OCI-LY7 (cell line): Measurements from ENCODE around the gene ZFHX3. TPM values are rescaled to one million over a fixed set of nuclear protein-coding genes. Genes with fewer than 3 reads are reported as not detected.

Experiments
- BruUV-seq: library from RNA; stranded (reverse); fragments of 400-500 nt; replicated peaks from 2 replicates; lab custom pipeline; 2021; lab: Mats Ljungman, UMichigan
- CTCF ChIA-PET: fragments of 300-600 bp; sonication (Branson Sonifier 250); formaldehyde crosslinking; loops from one replicate; lab custom pipeline; 2022; ENCODE audit warnings: antibody characterized with exemption; ENCODE audit not compliant: unreplicated experiment; lab: Charles Lee
- POLR2A ChIA-PET: fragments of 300-600 bp; sonication (Branson Sonifier 250); formaldehyde crosslinking; loops from one replicate; lab custom pipeline; 2022; ENCODE audit warnings: antibody characterized with exemption; lab: Charles Lee
- DNase-seq: peaks from one replicate; pipeline ENCODE4 v3.0.0-alpha.2; 2015; ENCODE audit warnings: low spot score
- H2AFZ ChIP-seq: fragments of 200-600 bp; sonication (generic), shearing (Covaris generic); 2 replicates; pipeline ENCODE4 v1.6.1; 2014; ENCODE audit warnings: mild to moderate bottlenecking, antibody characterized with exemption, low read length, moderate library complexity
- H3K27ac ChIP-seq: fragments of 200-600 bp; sonication (generic); 2 replicates; pipeline ENCODE4 v1.5.1; 2014; ENCODE audit warnings: mixed run types, low read depth, mild to moderate bottlenecking, moderate library complexity, low read length, inconsistent platforms; ENCODE audit not compliant: poor library complexity, severe bottlenecking
- H3K36me3 ChIP-seq: fragments of 200-600 bp; sonication (generic); 2 replicates; pipeline ENCODE4 v1.6.1; 2014; ENCODE audit warnings: mild to moderate bottlenecking, antibody characterized with exemption, low read length, moderate library complexity, mixed read lengths; ENCODE audit not compliant: insufficient read depth
- H3K4me1 ChIP-seq: fragments of 200-600 bp; sonication (generic); 2 replicates; pipeline ENCODE4 v1.5.1; 2014; ENCODE audit warnings: mild to moderate bottlenecking, low read length; ENCODE audit not compliant: insufficient read depth, poor library complexity, severe bottlenecking
- H3K4me2 ChIP-seq: fragments of 200-600 bp; sonication (generic); 2 replicates; pipeline ENCODE4 v1.6.1; 2014; ENCODE audit warnings: mild to moderate bottlenecking, low read length
- H3K4me3 ChIP-seq: fragments of 200-600 bp; sonication (generic); 2 replicates; pipeline ENCODE4 v1.5.1; 2014; ENCODE audit warnings: mild to moderate bottlenecking, low read depth, low read length; ENCODE audit not compliant: poor library complexity, severe bottlenecking
- H3K79me2 ChIP-seq: fragments of 200-600 bp; sonication (generic); 2 replicates; pipeline ENCODE4 v1.6.1; 2016; ENCODE audit warnings: low read depth, mild to moderate bottlenecking, low read length, moderate library complexity, mixed read lengths; ENCODE audit not compliant: insufficient read depth
- H3K9me2 ChIP-seq: fragments of 200-600 bp; sonication (generic); 2 replicates; pipeline ENCODE4 v1.6.1; 2016; ENCODE audit warnings: mild to moderate bottlenecking, low read length, mixed read lengths; ENCODE audit not compliant: insufficient read depth
- H3K9me3 ChIP-seq: fragments of 200-600 bp; sonication (generic); 2 replicates; pipeline ENCODE4 v1.6.1; 2014; ENCODE audit warnings: mild to moderate bottlenecking, mixed run types, low read length, mixed read lengths
- H4K20me1 ChIP-seq: fragments of 200-600 bp; sonication (generic); 2 replicates; pipeline ENCODE4 v1.6.1; 2014; ENCODE audit warnings: mild to moderate bottlenecking, antibody characterized with exemption, low read length, moderate library complexity, mixed read lengths; ENCODE audit not compliant: insufficient read depth
- EZH2phosphoT487 ChIP-seq: fragments of 200-600 bp; sonication (generic); IDR thresholded peaks from 2 replicates; pipeline ENCODE4 v1.6.1; 2018; ENCODE audit warnings: low read depth, borderline replicate concordance, mild to moderate bottlenecking, mixed run types, antibody characterized with exemption, low read length, moderate library complexity, mixed read lengths
- intact Hi-C: fragments of 100-400 bp; cut with micrococcal nuclease; formaldehyde crosslinking; loops from one replicate; pipeline ENCODE4 v1.10.0; 2022; ENCODE audit not compliant: unreplicated experiment
- total RNA-seq, 2 experiments: library from RNA; depleted of rRNA in 1 of 2; stranded (reverse); fragments of >200 nt in 1 of 2; shearing (Covaris generic) in 1 of 2; gene quantifications; 2 replicates each; pipeline ENCODE4 v1.2.3, GENCODE V29; 2014 to 2022
- TF ChIP-seq, protein P1 (sequence below): fragments of 200-600 bp; sonication (generic); conservative IDR thresholded peaks from 2 replicates; pipeline ENCODE4 v1.5.1; 2014; ENCODE audit warnings: mild to moderate bottlenecking, antibody characterized with exemption, low read length, moderate library complexity, mixed read lengths

The ZFHX3 gene
- total RNA-seq, 2 experiments from 2014 or later: 1.3 to 6.2 TPM

DNA sequence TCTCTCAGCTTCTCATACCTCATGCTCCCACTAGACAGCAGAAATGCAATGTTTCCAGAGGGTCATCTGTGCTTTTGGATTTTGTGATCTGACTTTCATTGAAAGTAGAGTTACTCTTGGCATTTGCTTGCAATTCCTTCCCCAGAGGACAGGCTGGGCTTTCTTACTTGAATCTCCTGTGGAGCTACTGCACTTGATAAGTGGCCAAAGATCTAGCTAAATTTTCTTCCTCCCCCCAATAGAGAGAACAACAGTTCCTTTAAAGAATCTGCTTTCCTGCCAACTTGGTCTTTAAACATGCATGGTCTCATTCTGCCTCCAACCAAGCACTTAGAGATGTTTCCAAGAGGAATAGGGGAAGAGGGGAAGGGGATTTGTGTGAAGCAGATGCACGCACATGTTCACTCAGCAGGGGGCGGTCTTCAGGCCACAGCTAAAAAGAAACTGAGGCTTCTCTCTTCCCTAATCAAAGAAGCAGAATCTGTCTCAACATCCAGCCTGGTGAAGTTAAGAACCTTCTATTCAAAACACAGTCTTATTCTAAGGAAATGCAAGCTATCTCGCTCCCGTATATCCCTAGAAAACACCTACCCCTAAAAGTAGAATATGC, 229.6 kb downstream of the ZFHX3 start:
- Histone ChIP-seq H3K9me3 (no peaks in the 10 kb centered on the region), H3K4me2 (no peak overlapping the region), H3K4me3 (no peak overlapping the region), H3K27ac (no peak overlapping the region), H4K20me1 (no peaks in the 10 kb centered on the region), H3K36me3 (no peaks in the 10 kb centered on the region), H3K79me2 (no peaks in the 10 kb centered on the region), H2AFZ (no peak overlapping the region), H3K4me1 (no peaks in the 10 kb centered on the region), H3K9me2 (no peaks in the 10 kb centered on the region)
- intact Hi-C loops: no loop called here
- POLR2A ChIA-PET: interaction anchor here (0.6 kb wide), 2 partner anchors 253 to 1339 kb away, joined by 3 to 4 read pairs; no protein-coding TSS in a partner anchor
- CTCF ChIA-PET: interaction anchor here (0.5 to 1.3 kb wide), 2 partner anchors 24 to 625 kb away, joined by 3 read pairs; no protein-coding TSS in a partner anchor
- TF ChIP-seq, protein P1, sequence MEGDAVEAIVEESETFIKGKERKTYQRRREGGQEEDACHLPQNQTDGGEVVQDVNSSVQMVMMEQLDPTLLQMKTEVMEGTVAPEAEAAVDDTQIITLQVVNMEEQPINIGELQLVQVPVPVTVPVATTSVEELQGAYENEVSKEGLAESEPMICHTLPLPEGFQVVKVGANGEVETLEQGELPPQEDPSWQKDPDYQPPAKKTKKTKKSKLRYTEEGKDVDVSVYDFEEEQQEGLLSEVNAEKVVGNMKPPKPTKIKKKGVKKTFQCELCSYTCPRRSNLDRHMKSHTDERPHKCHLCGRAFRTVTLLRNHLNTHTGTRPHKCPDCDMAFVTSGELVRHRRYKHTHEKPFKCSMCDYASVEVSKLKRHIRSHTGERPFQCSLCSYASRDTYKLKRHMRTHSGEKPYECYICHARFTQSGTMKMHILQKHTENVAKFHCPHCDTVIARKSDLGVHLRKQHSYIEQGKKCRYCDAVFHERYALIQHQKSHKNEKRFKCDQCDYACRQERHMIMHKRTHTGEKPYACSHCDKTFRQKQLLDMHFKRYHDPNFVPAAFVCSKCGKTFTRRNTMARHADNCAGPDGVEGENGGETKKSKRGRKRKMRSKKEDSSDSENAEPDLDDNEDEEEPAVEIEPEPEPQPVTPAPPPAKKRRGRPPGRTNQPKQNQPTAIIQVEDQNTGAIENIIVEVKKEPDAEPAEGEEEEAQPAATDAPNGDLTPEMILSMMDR: peak; percentile 51
- no peak for TF ChIP-seq EZH2phosphoT487
- BruUV-seq: no TSS peak
- no peak for DNase-seq

DNA sequence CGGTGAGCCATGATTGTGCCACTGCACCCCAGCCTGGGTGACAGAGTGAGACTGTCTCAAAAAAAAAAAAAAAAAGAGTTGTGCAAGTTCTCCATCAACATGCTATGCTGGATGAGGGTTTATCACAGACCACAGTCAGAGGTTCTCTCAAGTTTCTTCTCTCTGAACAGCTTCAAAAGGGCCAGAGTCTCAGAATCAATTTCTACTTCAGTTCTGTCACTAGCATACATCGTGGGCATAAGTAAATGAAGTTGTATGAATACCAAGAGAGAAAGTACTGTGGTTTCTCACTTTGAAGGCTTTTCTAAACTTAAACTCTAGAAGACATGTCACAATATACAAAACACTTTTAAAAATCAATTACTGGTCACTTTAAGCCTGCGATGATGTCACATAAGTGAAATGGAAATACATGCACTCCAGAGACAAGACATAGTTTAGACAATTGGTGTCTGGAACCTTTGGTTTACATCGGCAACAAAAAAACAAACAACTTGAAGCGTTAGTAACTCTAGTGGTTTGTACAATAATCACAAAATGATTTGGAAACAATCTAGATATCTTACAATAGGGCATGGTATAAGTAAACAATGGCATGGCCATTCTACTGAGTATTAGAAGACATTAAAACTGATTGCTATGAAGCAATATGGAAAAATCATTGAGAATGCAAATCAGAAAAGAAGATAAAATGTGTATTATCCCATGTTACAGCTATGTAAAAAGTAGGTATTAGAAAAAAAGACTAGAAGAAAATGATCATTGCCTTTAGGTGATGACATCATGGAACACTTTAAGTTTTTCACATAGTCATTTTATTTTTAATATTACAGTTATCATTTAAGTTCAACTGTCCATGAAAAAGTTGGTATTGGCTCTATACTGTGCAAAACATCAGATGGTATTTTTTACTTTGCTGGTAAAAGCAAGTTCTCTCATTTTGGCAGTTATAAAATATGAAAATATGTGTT, 232.3 kb downstream of the ZFHX3 start:
- BruUV-seq: no TSS peak
- H4K20me1 ChIP-seq: no peaks in the 10 kb centered on the region
- H3K9me2 ChIP-seq: no peaks in the 10 kb centered on the region
- H3K27ac ChIP-seq: no peak overlapping the region
- no peak overlapping the region for H2AFZ ChIP-seq
- DNase-seq: no peak
- no peaks in the 10 kb centered on the region for H3K79me2 ChIP-seq
- no peaks in the 10 kb centered on the region for H3K36me3 ChIP-seq
- TF ChIP-seq, protein P1: no peak
- H3K9me3 ChIP-seq: no peaks in the 10 kb centered on the region
- H3K4me1 ChIP-seq: no peaks in the 10 kb centered on the region
- intact Hi-C loops: no loop called here
- no peak overlapping the region for H3K4me3 ChIP-seq
- POLR2A ChIA-PET: no interaction called here
- CTCF ChIA-PET: no interaction called here
- H3K4me2 ChIP-seq: no peak overlapping the region
